T-helper 9 cell (primary cell): ENCODE results near the gene UBL7.
"Not testable (repeated sequence)": the region's sequence is repeated elsewhere in the genome, so short reads cannot be mapped to it uniquely, and the experiment has no call there.

ENCODE experiments used
- DNase-seq: peaks from one replicate; pipeline ENCODE4 v3.0.0-alpha.2; 2020

Gene UBL7

GRCh38 chr15:74463634-74464033 lies 2.7 kb upstream of the UBL7 start:
- no peak for DNase-seq

GRCh38 chr15:74461847-74462511 lies 1.0 kb upstream of the UBL7 start:
- no peak for DNase-seq

- no peak for DNase-seq
Measured at GRCh38 chr15:74460298-74460697, 662 bp downstream of the UBL7 start.

GRCh38 chr15:74459798-74460197 lies 1.2 kb downstream of the UBL7 start:
- DNase-seq: not testable (repeated sequence)

- no peak for DNase-seq
Measured at GRCh38 chr15:74458473-74458872, 2.5 kb downstream of the UBL7 start.

GRCh38 chr15:74457036-74457435 lies 3.9 kb downstream of the UBL7 start:
- not testable (repeated sequence) for DNase-seq

GRCh38 chr15:74454764-74455500 lies 6.0 kb downstream of the UBL7 start:
- no peak for DNase-seq

GRCh38 chr15:74453925-74454763 lies 6.8 kb downstream of the UBL7 start:
- no peak for DNase-seq

- DNase-seq: no peak
Measured at GRCh38 chr15:74451861-74452835, 8.8 kb downstream of the UBL7 start.

- no peak for DNase-seq
Measured at GRCh38 chr15:74451322-74451721, 9.6 kb downstream of the UBL7 start.

GRCh38 chr15:74449643-74450205 lies 11.2 kb downstream of the UBL7 start:
- DNase-seq: no peak

GRCh38 chr15:74449095-74449494 lies 11.9 kb downstream of the UBL7 start:
- DNase-seq: no peak

- no peak for DNase-seq
Measured at GRCh38 chr15:74445816-74446763, 14.9 kb downstream of the UBL7 start.

GRCh38 chr15:74444106-74445062 lies 16.6 kb downstream of the UBL7 start:
- DNase-seq: no peak

- no peak for DNase-seq
Measured at GRCh38 chr15:74443100-74443909, 17.7 kb downstream of the UBL7 start.

GRCh38 chr15:74442604-74443003 lies 18.4 kb downstream of the UBL7 start:
- no peak for DNase-seq

GRCh38 chr15:74442063-74442462 lies 18.9 kb downstream of the UBL7 start:
- DNase-seq: no peak

- no peak for DNase-seq
Measured at GRCh38 chr15:74441248-74441941, 19.6 kb downstream of the UBL7 start.
